Endometrial microvascular endothelial cells (primary cell): Measurements from ENCODE around the gene SH3TC1. TPM values are rescaled to one million over a fixed set of nuclear protein-coding genes. Genes with fewer than 3 reads are reported as not detected.

Experiments
- in situ Hi-C: cut with HindIII; loops from 2 replicates; pipeline ENCODE4 v1.10.0; 2017; ENCODE audit warnings: low sequenced_read_pairs, low pct_unique_long_range_greater_than_20kb; ENCODE audit errors: inconsistent ontology term
- total RNA-seq: library from RNA; depleted of rRNA; stranded (reverse); fragments of >200 nt; gene quantifications from one replicate; pipeline ENCODE4 v1.2.3, GENCODE V29; 2015; ENCODE audit errors: inconsistent ontology term

Gene SH3TC1
- total RNA-seq, 1 donor from 2014 or later = 61.9 TPM

GRCh38 chr4:8194306-8195242 is 4.5 kb upstream of the SH3TC1 start:
- in situ Hi-C loops = no loop called here

GRCh38 chr4:8195431-8195830 is 3.7 kb upstream of the SH3TC1 start:
- in situ Hi-C loops = no loop called here

- in situ Hi-C loops = no loop called here
Measured at GRCh38 chr4:8195841-8196458, 3.1 kb upstream of the SH3TC1 start.

DNA sequence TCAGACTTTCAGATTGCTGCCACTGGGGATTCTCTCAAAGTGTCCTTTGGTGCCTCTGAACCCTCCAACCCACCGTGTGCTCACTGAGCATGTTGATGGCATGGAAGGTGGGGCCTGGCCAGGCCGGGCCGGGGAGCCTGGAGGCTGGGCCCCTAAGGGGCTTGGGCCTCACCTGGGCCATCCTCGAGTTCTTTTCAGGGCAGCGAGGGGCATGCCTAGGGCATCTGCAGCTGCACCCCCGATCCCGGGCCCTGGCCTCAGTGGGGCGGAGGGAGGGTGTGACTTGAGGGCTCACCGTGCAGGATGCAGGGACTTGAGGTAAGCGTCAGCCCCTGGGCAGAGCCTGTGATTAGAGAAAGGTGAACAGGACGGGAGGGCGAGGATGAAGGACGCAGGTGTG is 1.6 kb upstream of the SH3TC1 start:
- in situ Hi-C loops = no loop called here

GRCh38 chr4:8198206-8198905 is 734 bp upstream of the SH3TC1 start:
- in situ Hi-C loops = no loop called here

- in situ Hi-C loops = no loop called here
Measured at GRCh38 chr4:8199594-8200301, 658 bp downstream of the SH3TC1 start.

DNA sequence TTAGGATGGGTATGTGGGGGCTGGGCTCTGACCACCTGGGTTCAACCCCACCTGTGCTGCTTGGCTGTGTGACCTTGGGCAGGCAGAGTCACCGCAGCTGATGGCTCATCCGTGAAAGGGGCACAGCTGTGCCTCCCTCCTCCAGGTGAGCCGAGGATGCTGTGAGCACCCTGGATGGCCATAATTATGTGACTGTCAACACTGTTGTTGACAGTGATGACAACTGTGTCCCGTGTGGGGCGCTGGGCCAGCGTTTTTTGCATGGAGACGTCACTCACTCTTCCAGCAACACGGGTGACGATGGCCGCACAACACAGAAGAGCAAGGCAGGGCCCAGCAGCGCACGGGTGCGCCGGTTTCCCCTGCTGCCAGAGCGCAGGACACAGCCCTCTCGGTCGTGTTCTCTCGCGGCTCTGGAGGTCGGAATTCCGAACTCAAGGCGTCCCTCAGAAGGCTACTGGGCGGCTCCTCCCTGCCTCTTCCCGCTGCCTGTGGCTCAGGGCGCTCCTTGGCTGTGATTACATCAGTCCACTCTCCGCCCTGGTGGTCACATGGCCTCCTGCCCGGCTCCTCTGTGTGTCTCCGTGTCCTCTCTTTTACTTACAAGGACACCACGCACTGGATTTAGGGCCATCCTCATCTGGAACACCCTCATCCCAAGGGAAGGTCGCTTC is 1.3 kb downstream of the SH3TC1 start:
- in situ Hi-C loops = no loop called here

- in situ Hi-C loops = no loop called here
Measured at GRCh38 chr4:8201321-8201781, 2.3 kb downstream of the SH3TC1 start.

- in situ Hi-C loops = no loop called here
Measured at GRCh38 chr4:8202108-8203051, 3.3 kb downstream of the SH3TC1 start.

GRCh38 chr4:8203052-8203401 is 3.9 kb downstream of the SH3TC1 start:
- in situ Hi-C loops = no loop called here

DNA sequence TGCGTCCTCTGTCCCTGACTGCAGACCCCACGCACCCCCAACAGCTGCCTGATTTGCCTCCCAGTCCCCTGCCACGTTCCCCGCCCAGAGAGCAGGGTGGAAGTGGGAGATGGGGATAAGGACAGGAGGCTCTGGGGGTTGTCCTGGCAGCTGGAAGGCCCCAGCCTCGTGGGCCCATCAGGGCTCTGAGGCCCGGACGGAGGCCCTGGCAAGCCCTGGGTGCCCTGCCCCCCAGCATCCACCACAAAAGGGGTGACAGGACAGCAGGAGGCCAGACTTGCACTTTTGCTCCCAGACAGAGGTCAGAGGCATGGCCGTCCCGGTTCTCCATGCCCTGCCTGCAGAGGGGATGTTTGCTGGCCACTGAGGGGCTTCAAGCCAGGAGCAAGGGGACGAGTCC is 4.7 kb downstream of the SH3TC1 start:
- in situ Hi-C loops = no loop called here

GRCh38 chr4:8204576-8205227 is 5.6 kb downstream of the SH3TC1 start:
- in situ Hi-C loops = no loop called here

DNA sequence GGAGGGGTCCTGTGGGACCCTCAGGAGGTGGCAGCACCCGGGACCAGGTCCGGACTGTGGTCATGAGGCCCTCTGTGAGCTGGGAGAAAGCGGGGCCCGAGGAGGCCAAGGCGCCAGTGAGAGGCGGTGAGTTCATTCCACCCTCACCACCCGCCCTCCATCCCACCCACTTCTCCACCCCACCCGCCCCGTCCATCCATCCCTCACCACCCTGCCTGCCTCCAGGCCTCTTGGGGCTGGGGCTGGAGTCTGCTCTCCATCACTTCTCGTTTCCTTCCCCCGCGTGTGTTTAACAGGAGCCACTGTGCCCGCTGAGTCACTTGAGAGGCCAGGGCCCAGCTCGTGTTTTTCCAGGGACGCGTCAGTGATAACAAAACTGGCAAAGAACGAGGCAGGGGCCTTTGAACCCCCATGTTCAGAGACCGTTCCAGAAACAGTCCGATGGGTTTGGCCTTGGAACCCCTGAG is 6.2 kb downstream of the SH3TC1 start:
- in situ Hi-C loops = no loop called here

DNA sequence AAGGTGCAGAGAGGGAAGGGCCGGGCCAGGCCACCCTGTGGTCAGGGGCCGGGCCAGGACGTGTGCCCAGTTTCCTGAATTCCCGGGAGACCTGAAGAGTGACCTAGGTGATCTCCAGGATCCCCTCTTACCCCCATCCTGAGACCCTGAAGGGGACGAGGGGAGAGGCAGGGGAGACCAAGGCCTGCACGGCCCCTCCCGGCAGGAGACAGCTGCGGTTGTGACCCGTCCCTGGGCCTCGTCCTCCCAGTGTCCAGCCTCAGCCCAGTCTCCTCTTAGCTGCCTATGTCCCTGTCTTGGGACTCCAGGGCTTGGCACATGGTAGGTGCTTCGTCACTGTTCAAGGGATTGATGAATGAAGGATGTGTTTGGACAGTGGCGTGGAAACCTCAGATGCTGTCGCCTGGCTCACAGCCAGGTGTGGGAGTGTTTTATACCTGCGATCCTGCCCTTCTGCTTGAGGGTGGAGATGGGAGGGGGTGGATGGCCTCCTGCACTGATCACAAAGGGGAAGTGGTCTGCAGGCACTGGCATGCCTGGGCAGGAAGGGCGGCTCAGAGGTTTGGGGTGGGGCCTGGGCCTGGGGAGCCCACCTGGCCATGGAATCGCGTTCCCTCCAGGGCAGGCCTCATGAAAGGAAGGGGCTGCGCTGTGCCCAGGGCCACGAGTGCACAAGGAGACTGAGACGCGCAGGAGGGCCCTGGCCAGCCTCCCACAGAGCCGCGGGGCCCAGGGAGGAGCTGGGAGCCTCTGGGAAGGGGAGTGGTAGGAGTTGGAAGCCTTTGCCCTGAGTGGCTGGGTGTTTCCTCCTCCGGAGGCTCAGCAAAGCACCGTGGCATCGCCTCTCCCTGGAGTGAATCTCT is 6.9 kb downstream of the SH3TC1 start:
- in situ Hi-C loops = no loop called here

DNA sequence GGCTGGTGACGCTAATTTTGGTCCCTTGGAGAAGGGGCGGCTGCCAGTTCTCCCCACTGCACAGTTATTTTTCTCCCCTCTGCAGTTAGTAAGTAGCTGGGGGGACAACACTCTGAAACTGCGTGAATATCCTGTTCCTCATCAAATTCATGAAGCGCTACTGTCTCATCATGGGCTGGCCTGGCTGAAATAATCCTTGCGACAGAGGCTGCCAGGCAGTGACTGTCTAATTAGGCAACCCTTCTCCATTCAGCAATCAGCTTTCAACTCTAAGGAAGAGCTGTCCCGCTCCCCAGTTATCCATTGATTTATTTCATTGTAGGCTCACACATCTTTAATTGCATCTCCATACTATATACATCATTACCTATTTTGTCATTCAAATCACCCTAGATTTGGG is 8.2 kb downstream of the SH3TC1 start:
- in situ Hi-C loops = no loop called here

- in situ Hi-C loops = no loop called here
Measured at GRCh38 chr4:8208565-8208964, 9.5 kb downstream of the SH3TC1 start.
